K562 (cell line): ENCODE results near the gene TTBK2. TPM values are rescaled to one million over a fixed set of nuclear protein-coding genes. Genes with fewer than 3 reads are reported as not detected.

ENCODE experiments used
- ATAC-seq: fragments of 200-7000 bp; cut with Tn5 transposase; 3 replicates; pipeline ENCODE4 v1.9.1; 2020; ENCODE audit warnings: moderate library complexity
- BruUV-seq: library from RNA; stranded (reverse); fragments of 400-500 nt; replicated peaks from 2 replicates; lab custom pipeline; 2021; lab: Mats Ljungman, UMichigan
- CTCF ChIA-PET: fragments of 300-600 bp; formaldehyde crosslinking; extraction: SDS; loops from one replicate; lab custom pipeline; 2021; ENCODE audit warnings: low intra/inter-chr PET ratio; lab: Yijun Ruan, JAX
- POLR2A ChIA-PET: fragments of 300-600, 350-650 bp; sonication (Branson Sonifier 250); formaldehyde crosslinking; extraction: SDS; loops from one replicate; lab custom pipeline; 2021; ENCODE audit warnings: antibody characterized with exemption, inconsistent platforms; lab: Yijun Ruan, JAX
- DNase-seq, 4 experiments: peaks; one replicate each; pipeline versions ENCODE4 v3.0.0 to v3.0.0-alpha.2; 2011 to 2018; ENCODE audit warnings: low spot score in 3 of 4, mixed read lengths in 3 of 4; ENCODE audit errors: extremely low read depth in 1 of 4
- FAIRE-seq: peaks from 2 replicates; lab custom pipeline; 2011; peaks lifted over from hg19 to GRCh38; lab: Jason Lieb, UNC
- H2AFZ ChIP-seq: 2 replicates; pipeline ENCODE4 v1.6.0; 2011; ENCODE audit warnings: low read depth, low read length, control low read depth, inconsistent platforms
- H3K27ac ChIP-seq: fragments of 200-600 bp; 3 replicates; pipeline ENCODE4 v1.8.0; 2011; ENCODE audit warnings: low read depth, mild to moderate bottlenecking, control low read depth, inconsistent platforms, low read length, moderate library complexity, mixed read lengths; ENCODE audit errors: extremely low read depth
- H3K27me3 ChIP-seq, 2 experiments: fragments of 300-600 bp in 1 of 2; 2 replicates in 1 of 2; 3 replicates in 1 of 2; pipeline versions ENCODE4 v1.6.0 to v1.8.0; 2011; ENCODE audit warnings: inconsistent platforms in 2 of 2, low read length in 2 of 2, mild to moderate bottlenecking in 1 of 2, mixed read lengths in 1 of 2, moderate library complexity in 1 of 2; ENCODE audit not compliant: control insufficient read depth in 2 of 2, insufficient read depth in 2 of 2
- H3K36me3 ChIP-seq: fragments of 300-600 bp; 3 replicates; pipeline ENCODE4 v1.8.0; 2011; ENCODE audit warnings: mild to moderate bottlenecking, low read length, inconsistent platforms; ENCODE audit not compliant: control insufficient read depth, insufficient read depth
- H3K4me1 ChIP-seq, 2 experiments: fragments of 200-600 bp in 1 of 2; replicated peaks in 1 of 2; 2 replicates in 1 of 2; 3 replicates in 1 of 2; pipeline versions ENCODE4 v1.5.1 to v1.8.0; 2011; ENCODE audit warnings: inconsistent platforms in 2 of 2, low read length in 2 of 2, mild to moderate bottlenecking in 1 of 2, mixed read lengths in 1 of 2, moderate library complexity in 1 of 2; ENCODE audit not compliant: control insufficient read depth in 2 of 2, insufficient read depth in 2 of 2
- H3K4me2 ChIP-seq: 2 replicates; pipeline ENCODE4 v1.6.1; 2011; ENCODE audit warnings: low read length, control low read depth, inconsistent platforms, mixed read lengths; ENCODE audit not compliant: insufficient read depth
- H3K4me3 ChIP-seq: fragments of 200-600 bp; sonication (generic), shearing (Covaris generic); 2 replicates; pipeline ENCODE4 v1.5.1; 2016; ENCODE audit warnings: control low read depth, inconsistent platforms
- H3K79me2 ChIP-seq: fragments of 200-600 bp; 3 replicates; pipeline ENCODE4 v1.8.0; 2011; ENCODE audit warnings: low read length, inconsistent platforms; ENCODE audit not compliant: control insufficient read depth, insufficient read depth
- H3K9ac ChIP-seq, 2 experiments: 2 replicates each; pipeline versions ENCODE4 v1.6.0 to v1.6.1; 2011; ENCODE audit warnings: low read depth in 2 of 2, low read length in 2 of 2, control low read depth in 1 of 2, inconsistent platforms in 1 of 2, mild to moderate bottlenecking in 1 of 2, mixed read lengths in 1 of 2; ENCODE audit not compliant: insufficient read depth in 1 of 2
- H3K9me1 ChIP-seq: one replicate; pipeline ENCODE4 v1.6.0; 2011; ENCODE audit warnings: inconsistent platforms, mild to moderate bottlenecking, low read length, moderate library complexity; ENCODE audit not compliant: control insufficient read depth, insufficient read depth
- H3K9me3 ChIP-seq: replicated peaks from 2 replicates; pipeline ENCODE4 v1.5.1; 2011; ENCODE audit warnings: low read depth, low read length, inconsistent platforms; ENCODE audit not compliant: control insufficient read depth, insufficient read depth
- H4K20me1 ChIP-seq: replicated peaks from 2 replicates; pipeline ENCODE4 v1.6.1; 2011; ENCODE audit warnings: low read length, inconsistent platforms, mixed read lengths; ENCODE audit not compliant: control insufficient read depth, insufficient read depth
- ATF1 ChIP-seq, 2 experiments: fragments of 450-650 bp in 1 of 2; IDR thresholded peaks; 2 replicates each; pipeline ENCODE4 v1.6.1; 2016; ENCODE audit warnings: missing compliant biosample characterization in 1 of 2, missing genetic modification characterization in 1 of 2
- ETV1 ChIP-seq: fragments of 450-650 bp; conservative IDR thresholded peaks from 2 replicates; pipeline ENCODE4 v1.6.1; 2016; ENCODE audit warnings: missing genetic modification characterization, control low read depth, low read depth, missing compliant biosample characterization
- JUND ChIP-seq, 2 experiments: IDR thresholded peaks; 2 replicates in 1 of 2; 3 replicates in 1 of 2; pipeline ENCODE4 v1.6.1; 2011; ENCODE audit warnings: borderline replicate concordance in 2 of 2, low read depth in 2 of 2, low read length in 2 of 2, improper control_type of control experiment in 1 of 2, missing biosample characterization in 1 of 2, missing genetic modification characterization in 1 of 2, missing genetic modification reagents in 1 of 2
- PURB ChIP-seq: sonication (generic); formaldehyde crosslinking; IDR thresholded peaks from 2 replicates; pipeline ENCODE4 v1.9.0; 2021; ENCODE audit warnings: low read depth, mild to moderate bottlenecking, missing genetic modification reagents
- SMARCA5 ChIP-seq: fragments of 450-650 bp; IDR thresholded peaks from 2 replicates; pipeline ENCODE4 v1.6.1; 2016
- TFE3 ChIP-seq: fragments of 450-650 bp; formaldehyde crosslinking; IDR thresholded peaks from 2 replicates; pipeline ENCODE4 v1.4.0; 2020; ENCODE audit warnings: mild to moderate bottlenecking, mixed read lengths
- ZNF324 ChIP-seq: fragments of 250-450 bp; sonication (Bioruptor Pico); IDR thresholded peaks from 2 replicates; pipeline ENCODE4 v1.4.0; 2020; ENCODE audit warnings: mild to moderate bottlenecking
- ZSCAN29 ChIP-seq: fragments of 450-650 bp; IDR thresholded peaks from 2 replicates; pipeline ENCODE4 v1.6.1; 2017
- ZZZ3 ChIP-seq: fragments of 450-650 bp; IDR thresholded peaks from 2 replicates; pipeline ENCODE4 v1.6.1; 2016; ENCODE audit warnings: antibody characterized with exemption, mild to moderate bottlenecking, moderate library complexity
- WGBS: fragments of 100-300 bp; shearing (Covaris generic); methylation state at CpG from one replicate; pipeline ENCODE4 v1.1.6; 2016; ENCODE audit warnings: low coverage, mixed read lengths; ENCODE audit not compliant: insufficient coverage; ENCODE audit errors: missing lambda C conversion rate; 5-methylcytosine and 5-hydroxymethylcytosine counted together
- in situ Hi-C: fragments of 300-500 bp; cut with MboI; formaldehyde crosslinking; loops from 4 replicates; pipeline ENCODE4 v1.15.0; 2018; ENCODE audit warnings: inconsistent platforms, mixed read lengths
- intact Hi-C: fragments of 100-400 bp; cut with micrococcal nuclease; formaldehyde crosslinking; loops from 2 replicates; pipeline ENCODE4 v1.14.2; 2022
- polyA plus RNA-seq, 8 experiments: library from polyadenylated mRNA; depleted of rRNA in 4 of 8; stranded (reverse) in 5 of 8; unstranded in 3 of 8; fragments of >200 nt; fragmentation: Nextera tagmentation in 2 of 8; fragmentation: Illumina TruSeq in 1 of 8; extraction: Ambion mirVana in 2 of 8; extraction: Trizol in 1 of 8; gene quantifications; 2 replicates each; pipeline versions ENCODE4 v1.2.1 to v1.2.3, GENCODE V29; 2011 to 2014; ENCODE audit warnings: inconsistent platforms in 1 of 8, missing spikeins in 1 of 8
- total RNA-seq, 7 experiments: library from RNA; depleted of rRNA in 6 of 7; stranded (reverse); fragments of >200 nt in 6 of 7; fragmentation: Illumina TruSeq in 2 of 7; extraction: Trizol in 2 of 7; gene quantifications; 2 replicates each; pipeline versions ENCODE4 v1.2.1 to v1.2.3, GENCODE V29; 2011 to 2021; ENCODE audit warnings: low replicate concordance in 1 of 7

TTBK2 gene
- total and polyA plus RNA-seq, 9 of the 15 experiments (the other 6 are each of a cell fraction or from before 2014, with no cell fraction given) = 0.89 to 8.0 (median 4.8) TPM

GRCh38 chr15:42695527-42696071 lies 225.0 kb downstream of the TTBK2 start:
- ChIA-PET CTCF (no interaction called here), POLR2A (interaction anchor here (0.6 to 1.0 kb wide), 2 partner anchors 10 to 87 kb away, joined by 3 read pairs; no protein-coding TSS in a partner anchor)
- Histone ChIP-seq H3K36me3 (no peaks in the 10 kb centered on the region), H3K4me2 (no peak overlapping the region), H2AFZ (no peak overlapping the region), H3K27ac (no peak overlapping the region), H4K20me1 (peaks cover 1% of the 10 kb centered on the region; the same call in 1 of the 2 replicates), H3K9me3 (no peaks in the 10 kb centered on the region), H3K4me1 (no peaks in the 10 kb centered on the region; a peak in 2 of 5 replicates), H3K4me3 (no peak overlapping the region), H3K27me3 (no peaks in the 10 kb centered on the region), H3K9ac (no peak overlapping the region), H3K79me2 (no peaks in the 10 kb centered on the region), H3K9me1 (no peaks in the 10 kb centered on the region)
- TF ChIP-seq PURB (CRISPR knock-in tag) (no peak), ZNF324 (no peak), SMARCA5 (no peak), ATF1 (CRISPR knock-in tag; IDR thresholded peaks at IDR 0.05) (no peak), ATF1 (tag; IDR thresholded peaks at IDR 0.05) (no peak), ZSCAN29 (no peak), TFE3 (CRISPR knock-in tag) (no peak), JUND (IDR thresholded peaks at IDR 0.05; ENCODE audit: borderline replicate concordance, low read depth, low read length) (no peak), JUND (tag; IDR thresholded peaks at IDR 0.05; ENCODE audit: borderline replicate concordance, low read depth, low read length) (no peak), ETV1 (no peak), ZZZ3 (no peak)
- DNase-seq (no peak), ATAC-seq (no peak), FAIRE-seq (no peak)
- intact Hi-C loops = no loop called here
- WGBS = 67% methylated on average over 6 of the region's 6 CpGs
- in situ Hi-C loops = no loop called here
- BruUV-seq = no TSS peak
